PFSK-1 (cell line): ENCODE measurements around the gene RBMS3.

Experiments
- FOXP2 ChIP-seq: optimal IDR thresholded peaks from 2 replicates; pipeline ENCODE3; 2011; ENCODE audit warnings: borderline replicate concordance, control low read depth, inconsistent platforms; ENCODE audit not compliant: insufficient read depth; ENCODE audit errors: extremely low read length, extremely low read depth
- POLR2AphosphoS5 ChIP-seq: IDR thresholded peaks from 2 replicates; pipeline ENCODE4 v1.6.1; 2012; ENCODE audit warnings: low read depth, mild to moderate bottlenecking, control low read depth, low read length, moderate library complexity
- SIN3A ChIP-seq: IDR thresholded peaks from 2 replicates; pipeline ENCODE4 v1.6.1; 2012; ENCODE audit warnings: mild to moderate bottlenecking, low read length, moderate library complexity, borderline replicate concordance; ENCODE audit not compliant: insufficient read depth
- TAF1 ChIP-seq: IDR thresholded peaks from 2 replicates; pipeline ENCODE4 v1.6.1; 2012; ENCODE audit warnings: low read length, control low read depth, borderline replicate concordance; ENCODE audit not compliant: insufficient read depth
- TF ChIP-seq, protein P1 (sequence below), 2 experiments: IDR thresholded peaks; 2 replicates each; pipeline versions ENCODE4 v1.6.1 to v1.8.0; 2011 to 2012; ENCODE audit warnings: low read depth in 2 of 2, low read length in 2 of 2, control low read depth in 1 of 2, inconsistent platforms in 1 of 2, mild to moderate bottlenecking in 1 of 2, moderate library complexity in 1 of 2; ENCODE audit not compliant: insufficient read depth in 1 of 2

DNA sequence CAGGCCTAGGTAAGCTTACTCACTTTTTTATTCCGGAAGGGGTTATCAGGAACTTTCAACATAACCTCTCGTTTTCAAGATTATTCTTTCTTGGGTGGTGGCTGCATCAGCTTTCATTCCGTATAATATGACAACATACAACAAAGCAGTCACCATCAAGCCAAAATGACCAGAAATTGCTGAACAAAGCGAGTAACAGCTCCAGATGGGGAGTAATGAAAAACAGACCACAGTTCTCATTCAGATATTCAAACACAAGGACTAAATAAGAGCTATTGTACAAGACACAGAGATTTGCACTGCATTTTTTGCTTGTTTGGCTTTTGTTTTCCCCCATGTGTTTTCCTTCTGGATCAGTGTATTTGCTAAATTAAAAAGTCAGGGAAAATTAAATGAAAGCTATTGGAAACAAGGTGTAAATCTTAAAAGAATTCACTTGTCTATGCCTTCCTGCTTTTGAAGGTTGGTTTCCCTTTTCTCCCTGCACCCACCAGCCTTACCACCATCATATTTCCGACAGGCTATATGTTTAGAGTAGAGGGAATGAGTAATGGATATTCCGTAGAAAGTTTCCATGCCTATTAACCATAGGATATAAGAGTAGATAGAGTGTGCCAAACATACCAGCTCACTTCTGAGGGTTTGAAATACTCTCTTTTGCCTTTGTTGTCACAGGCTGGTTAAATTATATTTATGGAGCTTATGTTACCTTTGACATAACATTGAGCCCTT lies 213.6 kb downstream of the RBMS3 start:
- TF ChIP-seq FOXP2 (no peak), POLR2AphosphoS5 (no peak), SIN3A (no peak), TAF1 (no peak)
- TF ChIP-seq, protein P1, sequence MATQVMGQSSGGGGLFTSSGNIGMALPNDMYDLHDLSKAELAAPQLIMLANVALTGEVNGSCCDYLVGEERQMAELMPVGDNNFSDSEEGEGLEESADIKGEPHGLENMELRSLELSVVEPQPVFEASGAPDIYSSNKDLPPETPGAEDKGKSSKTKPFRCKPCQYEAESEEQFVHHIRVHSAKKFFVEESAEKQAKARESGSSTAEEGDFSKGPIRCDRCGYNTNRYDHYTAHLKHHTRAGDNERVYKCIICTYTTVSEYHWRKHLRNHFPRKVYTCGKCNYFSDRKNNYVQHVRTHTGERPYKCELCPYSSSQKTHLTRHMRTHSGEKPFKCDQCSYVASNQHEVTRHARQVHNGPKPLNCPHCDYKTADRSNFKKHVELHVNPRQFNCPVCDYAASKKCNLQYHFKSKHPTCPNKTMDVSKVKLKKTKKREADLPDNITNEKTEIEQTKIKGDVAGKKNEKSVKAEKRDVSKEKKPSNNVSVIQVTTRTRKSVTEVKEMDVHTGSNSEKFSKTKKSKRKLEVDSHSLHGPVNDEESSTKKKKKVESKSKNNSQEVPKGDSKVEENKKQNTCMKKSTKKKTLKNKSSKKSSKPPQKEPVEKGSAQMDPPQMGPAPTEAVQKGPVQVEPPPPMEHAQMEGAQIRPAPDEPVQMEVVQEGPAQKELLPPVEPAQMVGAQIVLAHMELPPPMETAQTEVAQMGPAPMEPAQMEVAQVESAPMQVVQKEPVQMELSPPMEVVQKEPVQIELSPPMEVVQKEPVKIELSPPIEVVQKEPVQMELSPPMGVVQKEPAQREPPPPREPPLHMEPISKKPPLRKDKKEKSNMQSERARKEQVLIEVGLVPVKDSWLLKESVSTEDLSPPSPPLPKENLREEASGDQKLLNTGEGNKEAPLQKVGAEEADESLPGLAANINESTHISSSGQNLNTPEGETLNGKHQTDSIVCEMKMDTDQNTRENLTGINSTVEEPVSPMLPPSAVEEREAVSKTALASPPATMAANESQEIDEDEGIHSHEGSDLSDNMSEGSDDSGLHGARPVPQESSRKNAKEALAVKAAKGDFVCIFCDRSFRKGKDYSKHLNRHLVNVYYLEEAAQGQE (IDR thresholded peaks at IDR 0.05; ENCODE audit: insufficient read depth in 1 of 2, low read depth in 2 of 2, low read length in 2 of 2): no peak
